IMR-90 (cell line): Measurements from ENCODE around the gene ASB1. TPM values are rescaled to one million over a fixed set of nuclear protein-coding genes. Genes with fewer than 3 reads are reported as not detected.

ENCODE experiments used
- ATAC-seq: fragments of 200-7000 bp; cut with Tn5 transposase; 2 replicates; pipeline ENCODE4 v1.9.1; 2020; ENCODE audit warnings: low read depth, mild to moderate bottlenecking, moderate library complexity
- BruUV-seq: library from RNA; stranded (reverse); fragments of 400-500 nt; replicated peaks from 2 replicates; lab custom pipeline; 2021; lab: Mats Ljungman, UMichigan
- CTCF ChIA-PET: fragments of 300-600 bp; formaldehyde crosslinking; extraction: SDS; loops from one replicate; lab custom pipeline; 2021; ENCODE audit warnings: antibody characterized with exemption; lab: Yijun Ruan, JAX
- POLR2A ChIA-PET: fragments of 300-600 bp; sonication (Branson Sonifier 250); formaldehyde crosslinking; loops from one replicate; lab custom pipeline; 2022; ENCODE audit warnings: antibody characterized with exemption; ENCODE audit not compliant: unreplicated experiment; lab: Charles Lee
- DNase-seq: peaks from one replicate; pipeline ENCODE4 v3.0.0; 2013
- H2AFZ ChIP-seq: replicated peaks from 2 replicates; pipeline ENCODE3; 2013; ENCODE audit warnings: low read length, mild to moderate bottlenecking; ENCODE audit not compliant: poor library complexity
- H2AK5ac ChIP-seq: 2 replicates; pipeline ENCODE4 v1.6.1; 2013; ENCODE audit warnings: low read depth, low read length, inconsistent platforms
- H2AK9ac ChIP-seq: replicated peaks from 2 replicates; pipeline ENCODE3; 2013; ENCODE audit warnings: mild to moderate bottlenecking, low read depth, low read length, moderate library complexity; ENCODE audit not compliant: poor library complexity
- H2BK120ac ChIP-seq: 2 replicates; pipeline ENCODE4 v1.6.1; 2013; ENCODE audit warnings: low read depth, low read length, inconsistent platforms
- H2BK15ac ChIP-seq: 3 replicates; pipeline ENCODE4 v1.6.1; 2013; ENCODE audit warnings: low read depth, low read length, inconsistent platforms
- H2BK20ac ChIP-seq: 2 replicates; pipeline ENCODE4 v1.6.1; 2013; ENCODE audit warnings: low read depth, mild to moderate bottlenecking, inconsistent platforms, low read length, moderate library complexity
- H2BK5ac ChIP-seq: 2 replicates; pipeline ENCODE4 v1.6.1; 2013; ENCODE audit warnings: mild to moderate bottlenecking, low read depth, low read length, inconsistent platforms; ENCODE audit not compliant: poor library complexity, severe bottlenecking
- H3K14ac ChIP-seq: replicated peaks from 2 replicates; pipeline ENCODE4 v1.6.1; 2013; ENCODE audit warnings: low read depth, low read length, inconsistent platforms
- H3K18ac ChIP-seq: 2 replicates; pipeline ENCODE4 v1.6.1; 2013; ENCODE audit warnings: low read depth, low read length, control low read depth
- H3K23ac ChIP-seq: 2 replicates; pipeline ENCODE4 v1.6.1; 2013; ENCODE audit warnings: low read depth, low read length, inconsistent platforms
- H3K27ac ChIP-seq: 2 replicates; pipeline ENCODE4 v1.5.1; 2013; ENCODE audit warnings: mild to moderate bottlenecking, control low read depth, low read length; ENCODE audit not compliant: insufficient read depth
- H3K27me3 ChIP-seq: 2 replicates; pipeline ENCODE4 v1.6.1; 2013; ENCODE audit warnings: low read length; ENCODE audit not compliant: control insufficient read depth, insufficient read depth
- H3K36me3 ChIP-seq: 2 replicates; pipeline ENCODE4 v1.6.1; 2013; ENCODE audit warnings: low read length, mixed read lengths; ENCODE audit not compliant: control insufficient read depth, insufficient read depth
- H3K4ac ChIP-seq: 2 replicates; pipeline ENCODE4 v1.6.1; 2013; ENCODE audit warnings: low read depth, low read length, inconsistent platforms
- H3K4me1 ChIP-seq: 2 replicates; pipeline ENCODE4 v1.6.1; 2013; ENCODE audit warnings: low read length, mixed read lengths; ENCODE audit not compliant: control insufficient read depth, insufficient read depth
- H3K4me2 ChIP-seq: 2 replicates; pipeline ENCODE4 v1.6.1; 2013; ENCODE audit warnings: low read depth, mild to moderate bottlenecking, control low read depth, low read length, moderate library complexity
- H3K4me3 ChIP-seq: 2 replicates; pipeline ENCODE4 v1.5.1; 2013; ENCODE audit warnings: low read depth, mild to moderate bottlenecking, control low read depth, low read length, moderate library complexity; ENCODE audit not compliant: insufficient read depth
- H3K56ac ChIP-seq: 2 replicates; pipeline ENCODE4 v1.6.1; 2013; ENCODE audit warnings: low read length, inconsistent platforms; ENCODE audit not compliant: insufficient read depth; ENCODE audit errors: extremely low read depth
- H3K79me1 ChIP-seq, 2 experiments: 2 replicates each; pipeline ENCODE4 v1.6.1; 2013; ENCODE audit warnings: low read length in 2 of 2, inconsistent platforms in 1 of 2, low read depth in 1 of 2
- H3K9ac ChIP-seq: 2 replicates; pipeline ENCODE4 v1.6.1; 2013; ENCODE audit warnings: low read depth, low read length, control low read depth
- H3K9me1 ChIP-seq: 2 replicates; pipeline ENCODE4 v1.6.1; 2013; ENCODE audit warnings: low read length, inconsistent platforms; ENCODE audit not compliant: insufficient read depth
- H3K9me3 ChIP-seq: 2 replicates; pipeline ENCODE4 v1.6.1; 2013; ENCODE audit warnings: low read length; ENCODE audit not compliant: control insufficient read depth, insufficient read depth
- H4K20me1 ChIP-seq: 2 replicates; pipeline ENCODE4 v1.6.1; 2013; ENCODE audit warnings: low read length, inconsistent platforms; ENCODE audit not compliant: insufficient read depth
- H4K5ac ChIP-seq: 2 replicates; pipeline ENCODE4 v1.6.1; 2013; ENCODE audit warnings: mild to moderate bottlenecking, low read depth, low read length, control low read depth
- H4K8ac ChIP-seq, 2 experiments: 2 replicates each; pipeline ENCODE4 v1.6.1; 2013; ENCODE audit warnings: low read depth in 2 of 2, low read length in 2 of 2, control low read depth in 1 of 2, inconsistent platforms in 1 of 2
- H4K91ac ChIP-seq: 2 replicates; pipeline ENCODE4 v1.6.1; 2013; ENCODE audit warnings: low read depth, low read length, inconsistent platforms; ENCODE audit not compliant: insufficient read depth
- CTCF ChIP-seq: conservative IDR thresholded peaks from 2 replicates; pipeline ENCODE4 v1.5.1; 2012; ENCODE audit warnings: mild to moderate bottlenecking, low read depth, low read length, improper control_type of control experiment
- RAD21 ChIP-seq: IDR thresholded peaks from 2 replicates; pipeline ENCODE4 v1.6.1; 2012; ENCODE audit warnings: low read length, improper control_type of control experiment
- WGBS, 2 experiments: methylation state at CpG; one replicate each; pipeline versions ENCODE4 v1.1.5 to v1.1.7; 2013; ENCODE audit warnings: missing lambda C conversion rate in 2 of 2; ENCODE audit not compliant: insufficient read length in 1 of 2; ENCODE audit errors: extremely low coverage in 2 of 2; 5-methylcytosine and 5-hydroxymethylcytosine counted together
- dilution Hi-C: fragments of 300-500 bp; cut with HindIII; formaldehyde crosslinking; loops from one replicate; pipeline ENCODE4 v1.14.3; 2018; ENCODE audit warnings: low sequenced_read_pairs; ENCODE audit not compliant: unreplicated experiment
- in situ Hi-C: fragments of 300-500 bp; cut with MboI; formaldehyde crosslinking; loops from 3 replicates; pipeline ENCODE4 v1.14.3; 2019; ENCODE audit warnings: low sequenced_read_pairs, inconsistent platforms, mixed read lengths
- intact Hi-C: fragments of 100-400 bp; cut with micrococcal nuclease; formaldehyde crosslinking; loops from 2 replicates; pipeline ENCODE4 v1.10.0; 2022
- polyA plus RNA-seq, 3 experiments: library from polyadenylated mRNA; depleted of rRNA; stranded (reverse); fragments of >200 nt; gene quantifications; 2 replicates each; pipeline ENCODE4 v1.2.3, GENCODE V29; 2012; ENCODE audit warnings: low replicate concordance in 1 of 3
- total RNA-seq: library from RNA; depleted of rRNA; stranded (reverse); fragments of >200 nt; gene quantifications from 2 replicates; pipeline ENCODE4 v1.2.3, GENCODE V29; 2012

Gene ASB1
- total and polyA plus RNA-seq, 2 of the 4 experiments (the other 2 are of a cell fraction), result 23.5 to 37.3 TPM

GRCh38 chr2:238397356-238397755, 29.4 kb upstream of the ASB1 start:
- POLR2A ChIA-PET, result no interaction called here
- DNase-seq (no peak), ATAC-seq (no peak)
- no TSS peak for BruUV-seq
- H2AFZ ChIP-seq, result no peak overlapping the region
- TF ChIP-seq RAD21 (no peak), CTCF (no peak)
- H3K27me3 ChIP-seq, result no peaks in the 10 kb centered on the region
- no peak overlapping the region for H2AK5ac ChIP-seq
- no peak overlapping the region for H3K4ac ChIP-seq
- H3K27ac ChIP-seq, result no peak overlapping the region
- H4K8ac ChIP-seq, result no peak overlapping the region
- intact Hi-C loops, result no loop called here
- H3K18ac ChIP-seq, result no peak overlapping the region
- H2AK9ac ChIP-seq, result no peak overlapping the region
- H3K4me2 ChIP-seq, result no peak overlapping the region
- no peak overlapping the region for H3K23ac ChIP-seq
- WGBS, 2 experiments, result 67% methylated on average over 7 of the region's 14 CpGs; no CpG with 5 or more reads in 1 of the 2 experiments
- dilution Hi-C loops, result no loop called here
- H3K4me1 ChIP-seq, result no peaks in the 10 kb centered on the region
- no peaks in the 10 kb centered on the region for H3K9me3 ChIP-seq
- H3K4me3 ChIP-seq, result no peak overlapping the region
- no peak overlapping the region for H2BK20ac ChIP-seq
- H2BK120ac ChIP-seq, result no peak overlapping the region
- no peak overlapping the region for H3K56ac ChIP-seq
- H4K91ac ChIP-seq, result no peak overlapping the region
- H3K9ac ChIP-seq, result no peak overlapping the region
- H4K20me1 ChIP-seq, result no peaks in the 10 kb centered on the region
- H3K36me3 ChIP-seq, result 0 out of 2 replicates have a peak, but pooled peaks cover 5% of the 10 kb centered on the region
- H3K9me1 ChIP-seq, result peaks cover 4% of the 10 kb centered on the region; the same call in 1 of the 2 replicates
- no peak overlapping the region for H2BK15ac ChIP-seq
- in situ Hi-C loops, result no loop called here
- no peaks in the 10 kb centered on the region for H3K79me1 ChIP-seq
- no peak overlapping the region for H2BK5ac ChIP-seq
- CTCF ChIA-PET, result no interaction called here
- H3K14ac ChIP-seq, result no peak overlapping the region
- H4K5ac ChIP-seq, result no peak overlapping the region
